Measurements from ENCODE around the gene PYGO2. TPM values are rescaled to one million over a fixed set of nuclear protein-coding genes. Genes with fewer than 3 reads are reported as not detected.

PYGO2 gene
- total RNA-seq, 1 donor from 2014 or later = 48.7 TPM

- no peak for TF ChIP-seq CTCF (IDR thresholded peaks at IDR 0.05)
- Histone ChIP-seq H3K4me3 (peak overlapping the region; percentile 92 to 94), H3K4me1 (peaks cover 14 to 22% of the 10 kb centered on the region in 2 donors), H3K9me3 (no peaks in the 10 kb centered on the region), H3K36me3 (no peaks in the 10 kb centered on the region), H3K27me3 (no peaks in the 10 kb centered on the region), H3K27ac (peak overlapping the region; percentile 97 to 98)
- intact Hi-C loops (cut with DNase I) = loop anchor here (1.0 to 5.0 kb wide), 5 partner anchors 16 to 963 kb away; partner anchors contain the start of genes ATP8B2, FLAD1, PYGO2 and SLC50A1
- DNase-seq (ENCODE audit: low spot score in 2 of 2) = no peak
Observed at GRCh38 chr1:154999571-155000410, 38.2 kb upstream of the PYGO2 start.

GRCh38 chr1:154998818-154999570, 37.4 kb upstream of the PYGO2 start:
- intact Hi-C loops (cut with DNase I) = no loop called here
- Histone ChIP-seq H3K9me3 (no peaks in the 10 kb centered on the region), H3K27ac (peak overlapping the region; percentile 97 to 98), H3K36me3 (no peaks in the 10 kb centered on the region), H3K4me1 (peaks cover 7 to 17% of the 10 kb centered on the region in 2 donors), H3K27me3 (no peaks in the 10 kb centered on the region), H3K4me3 (peak overlapping the region; percentile 92 to 94)
- DNase-seq (ENCODE audit: low spot score in 2 of 2) = peak in 1 of 2 donors; percentile 76
- peak; percentile 67 to 81 (median 78) for TF ChIP-seq CTCF (IDR thresholded peaks at IDR 0.05)

GRCh38 chr1:154998201-154998780, 36.7 kb upstream of the PYGO2 start:
- no peaks in the 10 kb centered on the region for H3K36me3 ChIP-seq
- no peak for TF ChIP-seq CTCF (IDR thresholded peaks at IDR 0.05)
- intact Hi-C loops (cut with DNase I) = no loop called here
- no peaks in the 10 kb centered on the region for H3K27me3 ChIP-seq
- no peak for DNase-seq (ENCODE audit: low spot score in 2 of 2)
- H3K4me3 ChIP-seq = no peak overlapping the region
- H3K9me3 ChIP-seq = no peaks in the 10 kb centered on the region
- no peak overlapping the region for H3K27ac ChIP-seq
- peaks cover 7 to 17% of the 10 kb centered on the region in 2 donors for H3K4me1 ChIP-seq

- Histone ChIP-seq H3K27me3 (no peaks in the 10 kb centered on the region), H3K4me3 (no peak overlapping the region), H3K9me3 (no peaks in the 10 kb centered on the region), H3K27ac (no peak overlapping the region), H3K4me1 (peaks cover 7 to 17% of the 10 kb centered on the region in 2 donors), H3K36me3 (no peaks in the 10 kb centered on the region)
- intact Hi-C loops (cut with DNase I) = no loop called here
- TF ChIP-seq CTCF (IDR thresholded peaks at IDR 0.05) = no peak
- no peak for DNase-seq (ENCODE audit: low spot score in 2 of 2)
Observed at GRCh38 chr1:154996966-154997701, 35.6 kb upstream of the PYGO2 start.

Data from ascending aorta (tissue), 2 donors.